Measurements from ENCODE around the gene SEMA5A.

Gene SEMA5A

GRCh38 chr5:9376363-9377117 is 169.3 kb downstream of the SEMA5A start:
- TF ChIP-seq POLR2AphosphoS5 (IDR thresholded peaks at IDR 0.05; ENCODE audit: low read depth, low read length), result no peak
- no peak for TF ChIP-seq SIN3A (IDR thresholded peaks at IDR 0.05; ENCODE audit: borderline replicate concordance, insufficient read depth, low read length)
- no peak for TF ChIP-seq FOXP2 (optimal IDR thresholded peaks at IDR 0.05; ENCODE audit: borderline replicate concordance, extremely low read depth, extremely low read length, insufficient read depth)
- TF ChIP-seq TAF1 (IDR thresholded peaks at IDR 0.05; ENCODE audit: borderline replicate concordance, insufficient read depth, low read length), result no peak
- TF ChIP-seq REST (IDR thresholded peaks at IDR 0.05; ENCODE audit: insufficient read depth in 1 of 2, low read depth in 2 of 2, low read length in 2 of 2), result no peak

GRCh38 chr5:9375756-9376155 is 170.1 kb downstream of the SEMA5A start:
- no peak for TF ChIP-seq FOXP2 (optimal IDR thresholded peaks at IDR 0.05; ENCODE audit: borderline replicate concordance, extremely low read depth, extremely low read length, insufficient read depth)
- no peak for TF ChIP-seq TAF1 (IDR thresholded peaks at IDR 0.05; ENCODE audit: borderline replicate concordance, insufficient read depth, low read length)
- TF ChIP-seq SIN3A (IDR thresholded peaks at IDR 0.05; ENCODE audit: borderline replicate concordance, insufficient read depth, low read length), result no peak
- TF ChIP-seq REST (IDR thresholded peaks at IDR 0.05; ENCODE audit: insufficient read depth in 1 of 2, low read depth in 2 of 2, low read length in 2 of 2), result no peak

GRCh38 chr5:9374025-9374424 is 171.8 kb downstream of the SEMA5A start:
- TF ChIP-seq REST (IDR thresholded peaks at IDR 0.05; ENCODE audit: insufficient read depth in 1 of 2, low read depth in 2 of 2, low read length in 2 of 2), result no peak
- TF ChIP-seq SIN3A (IDR thresholded peaks at IDR 0.05; ENCODE audit: borderline replicate concordance, insufficient read depth, low read length), result no peak
- no peak for TF ChIP-seq POLR2AphosphoS5 (IDR thresholded peaks at IDR 0.05; ENCODE audit: low read depth, low read length)
- TF ChIP-seq TAF1 (IDR thresholded peaks at IDR 0.05; ENCODE audit: borderline replicate concordance, insufficient read depth, low read length), result no peak
- no peak for TF ChIP-seq FOXP2 (optimal IDR thresholded peaks at IDR 0.05; ENCODE audit: borderline replicate concordance, extremely low read depth, extremely low read length, insufficient read depth)

- TF ChIP-seq SIN3A (IDR thresholded peaks at IDR 0.05; ENCODE audit: borderline replicate concordance, insufficient read depth, low read length) (no peak), REST (IDR thresholded peaks at IDR 0.05; ENCODE audit: insufficient read depth in 1 of 2, low read depth in 2 of 2, low read length in 2 of 2) (no peak), POLR2AphosphoS5 (IDR thresholded peaks at IDR 0.05; ENCODE audit: low read depth, low read length) (no peak), FOXP2 (optimal IDR thresholded peaks at IDR 0.05; ENCODE audit: borderline replicate concordance, extremely low read depth, extremely low read length, insufficient read depth) (no peak), TAF1 (IDR thresholded peaks at IDR 0.05; ENCODE audit: borderline replicate concordance, insufficient read depth, low read length) (no peak)
These were observed 172.3 kb downstream of the SEMA5A start for GRCh38 chr5:9373571-9373970.
